ACHN (cell line): ENCODE results near the gene PSMA2.
"Not testable (repeated sequence)": the region's sequence is repeated elsewhere in the genome, so short reads cannot be mapped to it uniquely, and the experiment has no call there.

ENCODE experiments used
- DNase-seq: peaks from one replicate; pipeline ENCODE4 v3.0.0-alpha.2; 2015
- in situ Hi-C: cut with HindIII; loops from 2 replicates; pipeline ENCODE4 v1.10.0; 2017; ENCODE audit warnings: low sequenced_read_pairs, low pct_ligation_motif_present, low pct_unique_long_range_greater_than_20kb

The PSMA2 gene

GRCh38 chr7:42913591-42913990 is 18.4 kb downstream of the PSMA2 start:
- in situ Hi-C loops: no loop called here
- DNase-seq: no peak

GRCh38 chr7:42911454-42912447 is 20.2 kb downstream of the PSMA2 start, which contains the start of gene C7orf25:
Gene C7orf25 (minus strand): TSS chr7:42912070. CDS start chr7:42910900, 1,170 bp downstream.
- in situ Hi-C loops: no loop called here
- peak; percentile 98 for DNase-seq

GRCh38 chr7:42910306-42910705 is 21.7 kb downstream of the PSMA2 start:
- in situ Hi-C loops: no loop called here
- no peak for DNase-seq

- in situ Hi-C loops: no loop called here
- DNase-seq: no peak
Observed at GRCh38 chr7:42907316-42907715, 24.7 kb downstream of the PSMA2 start.

- in situ Hi-C loops: no loop called here
- no peak for DNase-seq
Observed at GRCh38 chr7:42906181-42906580, 25.8 kb downstream of the PSMA2 start.

GRCh38 chr7:42902331-42902730 is 29.6 kb downstream of the PSMA2 start:
- no peak for DNase-seq
- in situ Hi-C loops: no loop called here

GRCh38 chr7:42900842-42901241 is 31.1 kb downstream of the PSMA2 start:
- no peak for DNase-seq
- in situ Hi-C loops: no loop called here

GRCh38 chr7:42893346-42894240 is 38.4 kb downstream of the PSMA2 start:
- DNase-seq: no peak
- in situ Hi-C loops: no loop called here

GRCh38 chr7:42886893-42887505 is 45.0 kb downstream of the PSMA2 start:
- in situ Hi-C loops: no loop called here
- DNase-seq: no peak

GRCh38 chr7:42886129-42886528 is 45.8 kb downstream of the PSMA2 start:
- in situ Hi-C loops: no loop called here
- DNase-seq: peak; percentile 64

- in situ Hi-C loops: not testable (repeated sequence)
Observed at GRCh38 chr7:42885183-42885582, 46.8 kb downstream of the PSMA2 start.

GRCh38 chr7:42883950-42884349 is 48.0 kb downstream of the PSMA2 start:
- in situ Hi-C loops: no loop called here
- peak; percentile 91 for DNase-seq

More at GRCh38 chr7:42885183-42885582, 46.8 kb downstream of the PSMA2 start:
- DNase-seq: not testable (repeated sequence)

- in situ Hi-C loops: no loop called here
- DNase-seq: no peak
Observed at GRCh38 chr7:42880392-42880791, 51.6 kb downstream of the PSMA2 start.

GRCh38 chr7:42878303-42878702 is 53.7 kb downstream of the PSMA2 start:
- DNase-seq: no peak
- in situ Hi-C loops: no loop called here

- no peak for DNase-seq
- in situ Hi-C loops: no loop called here
Observed at GRCh38 chr7:42877862-42878261, 54.1 kb downstream of the PSMA2 start.

GRCh38 chr7:42876182-42877068 is 55.5 kb downstream of the PSMA2 start:
- in situ Hi-C loops: no loop called here
- peak; percentile 79 for DNase-seq

GRCh38 chr7:42869131-42870020 is 62.6 kb downstream of the PSMA2 start:
- DNase-seq: no peak
- in situ Hi-C loops: no loop called here
